GM15510 (cell line): Measurements from ENCODE around the gene GIPC3.

Experiments
- POLR2A ChIP-seq: IDR thresholded peaks from 3 replicates; pipeline ENCODE4 v1.6.1; 2011; ENCODE audit warnings: borderline replicate concordance; ENCODE audit not compliant: insufficient read length; ENCODE audit errors: extremely low read depth

Gene GIPC3

DNA sequence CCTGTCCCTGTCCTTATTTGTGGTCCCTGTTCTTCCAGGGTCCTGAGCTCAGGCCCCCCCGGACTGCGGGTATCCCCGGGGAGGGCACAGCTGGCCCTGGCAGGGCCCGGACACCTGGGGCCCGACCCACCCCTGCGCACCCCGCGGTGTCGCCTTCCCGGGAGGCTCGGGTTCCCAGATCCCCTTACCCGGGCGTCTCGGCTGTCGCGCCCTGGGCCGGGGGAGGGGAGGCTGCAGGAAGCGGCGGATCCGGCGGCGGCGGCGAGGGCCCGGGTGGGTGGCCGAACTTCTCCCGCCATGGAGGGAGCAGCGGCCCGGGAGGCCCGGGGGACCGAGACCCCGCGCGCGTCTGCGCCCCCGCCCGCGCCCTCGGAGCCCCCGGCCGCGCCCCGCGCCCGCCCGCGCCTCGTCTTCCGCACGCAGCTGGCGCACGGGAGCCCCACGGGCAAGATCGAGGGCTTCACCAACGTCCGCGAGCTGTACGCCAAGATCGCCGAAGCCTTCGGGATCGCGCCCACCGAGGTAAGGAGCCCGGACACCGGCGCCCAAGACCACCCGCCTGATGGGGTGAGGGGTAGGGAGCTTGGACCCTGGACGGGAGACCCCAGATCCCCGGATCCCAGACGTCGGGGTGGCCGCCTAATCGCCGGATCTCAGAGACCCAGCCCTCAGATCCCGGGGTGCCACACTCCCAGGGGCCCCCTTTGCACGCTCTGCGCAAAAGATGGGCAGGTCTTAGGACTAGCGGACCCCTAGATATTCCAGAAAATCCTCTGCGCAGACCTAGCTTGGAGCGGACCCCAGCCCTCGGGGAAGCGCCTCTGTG lies at the start of gene GIPC3:
GIPC3 (plus strand) TSS at position 178 of the 826 bp plus-strand sequence; CDS start at position 298, 120 bp downstream.
- TF ChIP-seq POLR2A: no peak

DNA sequence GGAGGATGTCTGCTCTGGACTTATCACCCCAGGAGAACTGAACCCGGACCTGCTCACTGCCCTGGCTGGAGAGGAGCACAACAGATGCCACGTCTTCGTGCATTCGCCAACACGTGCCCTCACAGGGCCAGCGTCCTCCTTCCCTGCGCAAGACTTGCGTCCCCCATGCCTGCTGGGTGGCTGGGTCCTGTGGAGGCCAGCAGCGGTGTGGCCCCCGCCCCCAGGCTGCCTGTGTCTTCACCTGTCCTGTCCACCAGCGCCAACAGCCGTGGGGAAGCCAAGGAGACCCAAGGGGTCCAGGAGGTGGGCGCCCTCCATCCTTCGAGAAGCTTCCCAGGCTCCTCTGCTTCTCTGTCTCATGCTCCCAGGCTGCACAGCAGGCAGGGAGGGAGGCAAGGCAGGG lies 49.7 kb upstream of the GIPC3 start:
- peak; percentile 14 for TF ChIP-seq POLR2A

DNA sequence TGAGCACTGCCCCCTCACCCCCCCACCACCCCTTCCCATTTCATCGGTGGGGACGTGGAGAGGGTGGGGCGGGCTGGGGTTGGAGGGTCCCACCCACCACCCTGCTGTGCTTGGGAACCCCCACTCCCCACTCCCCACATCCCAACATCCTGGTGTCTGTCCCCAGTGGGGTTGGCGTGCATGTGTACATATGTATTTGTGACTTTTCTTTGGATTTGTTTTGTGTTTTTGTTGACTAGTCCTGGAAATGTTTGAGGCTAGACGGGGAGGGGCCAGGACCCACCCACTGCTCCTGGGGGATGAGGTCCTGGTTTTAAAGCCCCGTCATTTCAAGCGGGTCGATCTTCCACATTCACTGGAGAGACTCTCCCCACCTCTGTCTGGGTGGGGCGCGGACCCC lies 49.3 kb upstream of the GIPC3 start:
- no peak for TF ChIP-seq POLR2A

GRCh38 chr19:3536429-3537100 lies 48.7 kb upstream of the GIPC3 start:
- no peak for TF ChIP-seq POLR2A

- no peak for TF ChIP-seq POLR2A
Observed at GRCh38 chr19:3537101-3537437, 48.2 kb upstream of the GIPC3 start.

DNA sequence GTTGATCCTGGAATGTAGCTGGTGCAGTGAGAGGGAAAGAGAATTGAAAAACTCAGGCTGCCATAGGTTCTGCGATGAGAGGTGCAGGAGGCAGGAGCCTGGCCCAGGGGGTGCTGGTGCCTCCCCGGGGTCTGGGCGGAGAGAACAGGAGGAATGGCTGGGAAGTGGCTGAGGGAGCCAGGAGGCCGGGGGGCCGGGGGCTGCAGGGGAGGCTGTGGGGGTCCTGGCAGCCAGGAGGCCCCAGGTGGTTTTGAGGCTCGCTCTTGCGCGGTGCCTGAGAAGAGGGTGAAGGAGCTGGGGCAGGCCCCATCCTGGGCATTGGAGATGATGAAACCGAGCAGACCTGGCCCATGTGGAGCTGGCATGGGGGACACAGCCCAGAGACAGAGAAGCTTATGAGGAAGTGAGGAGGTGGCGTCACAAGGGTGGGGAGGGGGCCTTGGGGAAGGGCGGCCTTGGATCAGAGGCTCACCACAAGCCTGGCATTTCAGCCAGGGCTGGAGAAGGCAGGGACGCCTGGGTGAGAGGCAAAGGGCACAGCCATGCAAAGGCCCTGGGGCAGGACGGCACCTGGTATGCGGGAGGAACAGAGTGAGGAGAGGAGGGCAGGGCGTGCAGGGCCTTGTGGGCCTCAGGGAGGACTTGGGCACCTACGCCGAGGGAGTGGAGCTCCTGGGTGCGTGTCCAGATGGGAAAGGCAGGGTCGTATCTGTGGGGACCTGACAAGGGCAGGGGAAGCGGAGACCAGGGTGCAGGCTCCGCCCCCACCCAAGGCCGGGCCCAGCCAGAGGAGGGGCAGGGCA lies 47.6 kb upstream of the GIPC3 start:
- no peak for TF ChIP-seq POLR2A

DNA sequence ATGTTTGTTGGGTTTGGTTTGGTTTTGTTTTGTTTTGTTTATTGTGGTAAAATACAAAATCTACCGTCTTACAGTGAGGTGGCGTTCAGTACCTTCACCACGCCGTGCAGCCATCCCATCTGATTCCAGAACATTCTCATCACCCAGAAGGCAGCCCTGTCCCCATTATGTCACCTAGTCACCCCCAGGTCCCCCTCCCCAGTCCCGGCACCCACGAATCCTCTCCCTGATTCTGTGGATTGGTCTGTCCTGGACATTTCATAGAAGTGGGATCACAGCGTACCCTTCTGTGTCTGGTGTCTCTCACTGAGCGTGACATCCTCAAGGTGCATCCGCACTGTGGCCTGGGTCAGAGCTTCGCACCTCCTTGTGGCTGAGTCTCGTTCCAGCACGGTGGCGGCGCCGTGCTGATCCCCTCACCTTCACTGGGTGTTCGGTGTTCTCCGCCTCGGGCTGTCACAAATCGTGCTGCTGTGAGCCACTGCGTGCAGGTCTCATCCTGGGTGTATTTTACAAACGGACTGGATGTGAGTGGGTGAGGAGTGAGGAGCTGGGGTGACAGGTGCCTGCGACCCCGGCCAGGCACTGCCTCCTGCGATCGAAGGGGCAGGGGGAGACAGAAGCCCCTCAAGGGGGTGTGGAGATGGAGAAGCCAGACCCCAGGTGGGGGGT lies 46.9 kb upstream of the GIPC3 start:
- TF ChIP-seq POLR2A: no peak

- TF ChIP-seq POLR2A: no peak
Observed at GRCh38 chr19:3538965-3539755, 46.1 kb upstream of the GIPC3 start, which contains the start of gene TEKTIP1. TSS of gene TEKTIP1 (plus strand) at chr19:3539174. CDS start at chr19:3539178, 4 bp downstream.

DNA sequence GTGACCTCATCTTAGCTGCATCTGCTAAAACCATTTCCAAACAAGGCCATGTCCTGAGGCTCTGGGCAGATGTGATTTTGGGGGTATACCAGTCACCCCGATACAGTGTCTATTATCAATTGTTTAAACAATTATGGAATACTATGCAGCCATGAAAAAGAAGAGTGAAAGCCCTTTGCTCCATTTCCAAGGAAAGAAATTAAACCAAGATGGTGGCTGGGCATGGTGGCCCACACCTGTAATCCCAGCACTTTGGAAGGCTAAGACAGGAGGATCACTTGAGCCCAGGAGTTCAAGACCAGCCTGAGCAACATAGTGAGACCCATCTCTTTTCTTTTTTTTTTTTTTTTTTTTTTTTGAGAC lies 45.5 kb upstream of the GIPC3 start:
- no peak for TF ChIP-seq POLR2A

GRCh38 chr19:3543150-3544057 lies 41.9 kb upstream of the GIPC3 start:
- no peak for TF ChIP-seq POLR2A

DNA sequence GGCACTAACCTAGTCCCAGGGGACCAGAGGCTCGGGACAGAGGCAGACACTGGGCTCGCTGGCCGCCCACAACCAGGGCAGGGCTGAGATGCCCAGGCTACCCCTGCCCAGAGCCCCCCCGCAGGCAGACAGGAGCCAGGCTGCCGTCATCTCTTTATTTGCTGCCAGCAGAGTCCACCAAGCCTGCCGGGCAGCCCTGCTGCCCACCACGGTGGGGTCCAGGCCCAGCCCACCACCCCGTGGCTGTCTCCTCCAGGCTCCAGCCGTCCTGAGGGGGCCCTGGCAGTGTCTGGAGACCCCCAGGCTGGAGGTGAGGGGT lies 41.3 kb upstream of the GIPC3 start:
- no peak for TF ChIP-seq POLR2A

DNA sequence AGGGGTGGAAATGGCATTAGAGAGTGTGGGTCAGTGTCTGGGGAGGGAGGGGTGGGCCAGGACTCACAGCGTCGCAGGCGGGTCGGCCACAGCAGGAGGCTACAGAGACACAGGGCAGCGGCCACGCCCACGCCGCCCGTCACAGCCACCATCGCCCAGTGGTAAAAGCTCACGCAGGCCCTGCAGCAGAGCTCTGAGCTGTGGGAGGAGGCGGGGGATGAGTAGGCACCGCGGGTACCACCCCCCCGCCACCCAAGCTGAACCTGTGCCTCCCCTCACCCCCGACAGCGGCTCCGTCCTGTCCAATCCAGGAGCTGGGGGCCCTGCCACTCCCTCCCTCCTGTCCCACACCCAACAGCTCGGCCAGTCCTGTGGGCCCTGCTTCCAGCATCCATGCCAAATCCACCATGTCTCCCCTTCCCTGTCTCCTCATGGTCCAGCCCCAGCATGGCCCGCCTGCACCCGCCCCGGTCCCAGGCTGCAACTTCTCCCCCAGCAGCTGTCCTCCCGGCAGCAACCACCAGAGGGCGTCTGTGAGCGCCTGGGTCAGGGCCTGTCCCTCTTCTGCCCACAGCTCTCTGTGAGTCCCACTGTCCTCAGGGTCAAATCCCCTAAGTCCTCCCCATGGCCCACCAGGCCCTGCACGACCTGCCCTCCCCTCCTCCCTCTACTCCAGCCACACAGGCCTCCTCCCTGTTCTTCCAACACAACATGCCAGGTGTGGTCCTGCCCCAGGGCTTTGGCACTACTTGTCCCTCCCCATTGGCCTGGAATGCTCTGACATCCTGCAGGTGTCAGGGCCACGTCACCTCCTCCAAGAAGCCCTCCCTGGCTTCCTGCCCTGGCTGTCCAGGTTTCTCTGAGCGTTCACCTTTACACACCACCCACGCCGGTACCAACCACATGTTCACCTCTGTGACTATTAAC lies 40.3 kb upstream of the GIPC3 start:
- TF ChIP-seq POLR2A: no peak

DNA sequence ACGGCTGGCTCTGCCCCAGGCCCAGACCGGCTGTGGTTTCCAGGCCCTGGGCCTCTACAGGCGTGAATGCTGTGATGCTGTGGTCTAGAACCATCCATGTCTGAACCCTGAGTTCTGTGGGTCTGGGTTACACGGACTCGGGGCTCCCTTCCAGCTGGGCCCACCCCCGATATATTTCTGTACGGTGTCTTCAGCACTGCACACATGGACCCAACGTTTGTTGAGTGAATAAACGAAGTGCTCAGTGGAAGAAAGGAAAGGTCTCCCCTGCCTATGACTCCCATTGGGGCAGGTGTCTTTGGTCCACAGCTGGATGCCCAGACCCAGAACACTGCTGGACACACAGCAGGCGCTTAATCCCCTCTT lies 39.6 kb upstream of the GIPC3 start:
- no peak for TF ChIP-seq POLR2A

- TF ChIP-seq POLR2A: no peak
Observed at GRCh38 chr19:3546119-3546518, 39.2 kb upstream of the GIPC3 start.
